H1 (cell line): ENCODE data around the gene SLC39A11. TPM values are rescaled to one million over a fixed set of nuclear protein-coding genes. Genes with fewer than 3 reads are reported as not detected.

Experiments
- CTCF ChIA-PET: fragments of 300-600 bp; sonication (Branson Sonifier 250); formaldehyde crosslinking; loops from one replicate; lab custom pipeline; 2021; ENCODE audit not compliant: partially characterized antibody; lab: Charles Lee
- POLR2A ChIA-PET: fragments of 300-600 bp; sonication (Branson Sonifier 250); formaldehyde crosslinking; loops from one replicate; lab custom pipeline; 2021; ENCODE audit warnings: inconsistent platforms; ENCODE audit not compliant: partially characterized antibody; lab: Charles Lee
- DNase-seq, 2 experiments: peaks; one replicate each; pipeline versions ENCODE4 v3.0.0 to v3.0.0-alpha.2; 2010 to 2022; ENCODE audit warnings: low spot score in 2 of 2, low read depth in 1 of 2, mixed read lengths in 1 of 2
- FAIRE-seq: peaks from 2 replicates; lab custom pipeline; 2011; peaks lifted over from hg19 to GRCh38; lab: Jason Lieb, UNC
- H2AFZ ChIP-seq: 2 replicates; pipeline ENCODE4 v1.8.1; 2012; ENCODE audit warnings: low read length, inconsistent platforms
- H2AK5ac ChIP-seq: 2 replicates; pipeline ENCODE4 v1.6.1; 2013; ENCODE audit warnings: low read depth, low read length
- H2BK120ac ChIP-seq: replicated peaks from 2 replicates; pipeline ENCODE3; 2013; ENCODE audit warnings: low read depth, low read length, inconsistent platforms
- H2BK12ac ChIP-seq: 2 replicates; pipeline ENCODE4 v1.6.1; 2013; ENCODE audit warnings: low read depth, low read length
- H2BK15ac ChIP-seq: 2 replicates; pipeline ENCODE4 v1.6.1; 2013; ENCODE audit warnings: low read length
- H2BK20ac ChIP-seq: 2 replicates; pipeline ENCODE4 v1.6.1; 2013; ENCODE audit warnings: low read length
- H2BK5ac ChIP-seq: 2 replicates; pipeline ENCODE4 v1.6.1; 2013; ENCODE audit warnings: low read depth, low read length
- H3K14ac ChIP-seq: 2 replicates; pipeline ENCODE4 v1.6.1; 2013; ENCODE audit warnings: inconsistent platforms; ENCODE audit not compliant: insufficient read length
- H3K18ac ChIP-seq: 2 replicates; pipeline ENCODE4 v1.6.1; 2013; ENCODE audit warnings: low read length; ENCODE audit errors: extremely low read depth
- H3K23ac ChIP-seq: 2 replicates; pipeline ENCODE4 v1.6.1; 2013; ENCODE audit warnings: inconsistent platforms; ENCODE audit not compliant: insufficient read length
- H3K23me2 ChIP-seq: 2 replicates; pipeline ENCODE4 v1.6.1; 2013; ENCODE audit warnings: low read depth, low read length
- H3K27ac ChIP-seq: 2 replicates; pipeline ENCODE4 v1.6.1; 2011; ENCODE audit warnings: low read depth, low read length, inconsistent platforms
- H3K27me3 ChIP-seq, 4 experiments: replicated peaks in 1 of 4; 1 replicate in 1 of 4; 2 replicates in 3 of 4; pipeline versions ENCODE4 v1.6.1 to v1.8.1; 2011 to 2013; ENCODE audit warnings: low read length in 3 of 4, mild to moderate bottlenecking in 3 of 4, inconsistent platforms in 2 of 4, mixed read lengths in 2 of 4, moderate library complexity in 1 of 4; ENCODE audit not compliant: control insufficient read depth in 3 of 4, insufficient read depth in 3 of 4; ENCODE audit errors: extremely low read depth in 1 of 4
- H3K36me3 ChIP-seq, 4 experiments: 2 replicates each; pipeline versions ENCODE4 v1.6.1 to v1.8.1; 2011 to 2013; ENCODE audit warnings: mild to moderate bottlenecking in 4 of 4, low read length in 3 of 4, moderate library complexity in 2 of 4, control low read depth in 1 of 4, inconsistent platforms in 1 of 4; ENCODE audit not compliant: insufficient read depth in 4 of 4, control insufficient read depth in 2 of 4
- H3K4ac ChIP-seq: replicated peaks from 2 replicates; pipeline ENCODE3; 2013; ENCODE audit warnings: low read length, low read depth, mixed read lengths, inconsistent platforms; ENCODE audit not compliant: insufficient read length
- H3K4me1 ChIP-seq, 4 experiments: replicated peaks in 1 of 4; 1 replicate in 1 of 4; 2 replicates in 3 of 4; pipeline versions ENCODE4 v1.6.1 to v1.8.1; 2011 to 2013; ENCODE audit warnings: low read length in 3 of 4, inconsistent platforms in 2 of 4, mixed read lengths in 1 of 4; ENCODE audit not compliant: insufficient read depth in 4 of 4, control insufficient read depth in 3 of 4
- H3K4me2 ChIP-seq, 2 experiments: 2 replicates each; pipeline versions ENCODE4 v1.6.1 to v1.8.1; 2011 to 2013; ENCODE audit warnings: low read depth in 2 of 2, low read length in 2 of 2, control low read depth in 1 of 2, inconsistent platforms in 1 of 2, mild to moderate bottlenecking in 1 of 2; ENCODE audit not compliant: insufficient read depth in 1 of 2
- H3K4me3 ChIP-seq, 4 experiments: fragments of 200-600, 300-600 bp in 1 of 4; sonication (generic), shearing (Covaris generic), sonication (Bioruptor Twin) in 1 of 4; 2 replicates each; pipeline versions ENCODE4 v1.5.1 to v1.8.1; 2011 to 2016; ENCODE audit warnings: low read length in 4 of 4, low read depth in 3 of 4, control low read depth in 2 of 4, inconsistent platforms in 2 of 4, mild to moderate bottlenecking in 2 of 4, mixed read lengths in 1 of 4, moderate library complexity in 1 of 4; ENCODE audit not compliant: insufficient read depth in 2 of 4; ENCODE audit errors: extremely low read depth in 1 of 4
- H3K56ac ChIP-seq: replicated peaks from 2 replicates; pipeline ENCODE3; 2013; ENCODE audit warnings: low read depth, mild to moderate bottlenecking, mixed read lengths, low read length, inconsistent platforms; ENCODE audit not compliant: insufficient read length
- H3K79me1 ChIP-seq: 2 replicates; pipeline ENCODE4 v1.6.1; 2013; ENCODE audit warnings: low read depth, low read length, control low read depth
- H3K79me2 ChIP-seq, 2 experiments: 2 replicates each; pipeline versions ENCODE4 v1.6.1 to v1.8.1; 2012 to 2013; ENCODE audit warnings: low read length in 2 of 2, mild to moderate bottlenecking in 2 of 2, inconsistent platforms in 1 of 2; ENCODE audit not compliant: insufficient read depth in 2 of 2, control insufficient read depth in 1 of 2
- H3K9ac ChIP-seq, 4 experiments: replicated peaks in 1 of 4; 1 replicate in 1 of 4; 2 replicates in 3 of 4; pipeline versions ENCODE4 v1.6.1 to v1.8.1; 2011 to 2013; ENCODE audit warnings: low read depth in 3 of 4, low read length in 3 of 4, control low read depth in 2 of 4, mild to moderate bottlenecking in 2 of 4, moderate library complexity in 2 of 4, inconsistent platforms in 1 of 4; ENCODE audit errors: extremely low read depth in 1 of 4
- H3K9me3 ChIP-seq, 2 experiments: 2 replicates each; pipeline versions ENCODE4 v1.6.1 to v1.8.1; 2012 to 2013; ENCODE audit warnings: mild to moderate bottlenecking in 2 of 2, moderate library complexity in 2 of 2, control low read depth in 1 of 2, inconsistent platforms in 1 of 2, low read depth in 1 of 2, low read length in 1 of 2, mixed read lengths in 1 of 2; ENCODE audit not compliant: insufficient read depth in 2 of 2
- H4K20me1 ChIP-seq, 2 experiments: replicated peaks in 1 of 2; 2 replicates each; pipeline versions ENCODE3 to v1.8.1; 2011 to 2013; ENCODE audit warnings: inconsistent platforms in 2 of 2, low read length in 2 of 2, mild to moderate bottlenecking in 1 of 2; ENCODE audit not compliant: insufficient read depth in 2 of 2, control insufficient read depth in 1 of 2
- H4K5ac ChIP-seq: 2 replicates; pipeline ENCODE4 v1.6.1; 2013; ENCODE audit warnings: low read length, low read depth, mixed read lengths, inconsistent platforms; ENCODE audit not compliant: insufficient read length
- H4K8ac ChIP-seq: 2 replicates; pipeline ENCODE4 v1.8.0; 2013; ENCODE audit warnings: mild to moderate bottlenecking, moderate library complexity, low read length, inconsistent platforms; ENCODE audit not compliant: insufficient read depth; ENCODE audit errors: extremely low read depth
- H4K91ac ChIP-seq: replicated peaks from 2 replicates; pipeline ENCODE3; 2013; ENCODE audit warnings: low read length, mixed read lengths, inconsistent platforms; ENCODE audit not compliant: insufficient read length
- CHD1 ChIP-seq: IDR thresholded peaks from 2 replicates; pipeline ENCODE4 v1.6.1; 2012; ENCODE audit warnings: low read depth, low read length, improper control_type of control experiment
- GABPA ChIP-seq: IDR thresholded peaks from 2 replicates; pipeline ENCODE4 v1.6.1; 2011; ENCODE audit warnings: mild to moderate bottlenecking, low read length, moderate library complexity, borderline replicate concordance; ENCODE audit not compliant: insufficient read depth
- GTF2F1 ChIP-seq: IDR thresholded peaks from 2 replicates; pipeline ENCODE4 v1.6.1; 2012; ENCODE audit warnings: low read depth, low read length, improper control_type of control experiment, borderline replicate concordance
- HDAC2 ChIP-seq, 2 experiments: fragments of 300-600 bp in 1 of 2; sonication (generic) in 1 of 2; IDR thresholded peaks; 2 replicates each; pipeline ENCODE4 v1.6.1; 2011 to 2012; ENCODE audit warnings: low read depth in 2 of 2, low read length in 2 of 2, mild to moderate bottlenecking in 2 of 2, moderate library complexity in 2 of 2, borderline replicate concordance in 1 of 2, inconsistent platforms in 1 of 2
- SIX5 ChIP-seq: IDR thresholded peaks from 2 replicates; pipeline ENCODE4 v1.6.1; 2011; ENCODE audit warnings: mild to moderate bottlenecking, low read depth, low read length
- TBP ChIP-seq: IDR thresholded peaks from 2 replicates; pipeline ENCODE4 v1.6.1; 2011; ENCODE audit warnings: low read depth, low read length, improper control_type of control experiment
- TCF12 ChIP-seq: IDR thresholded peaks from 2 replicates; pipeline ENCODE4 v1.6.1; 2011; ENCODE audit warnings: low read depth, mild to moderate bottlenecking, low read length
- TEAD4 ChIP-seq: IDR thresholded peaks from 2 replicates; pipeline ENCODE4 v1.6.1; 2012; ENCODE audit warnings: low read depth, low read length, inconsistent platforms, mixed read lengths
- WGBS, 2 experiments: shearing (Covaris generic) in 1 of 2; methylation state at CpG; one replicate each; pipeline versions ENCODE4 v1.1.6 to v1.1.7; 2013 to 2015; ENCODE audit warnings: low lambda C conversion rate in 2 of 2, mixed read lengths in 2 of 2, inconsistent platforms in 1 of 2, low coverage in 1 of 2, missing lambda C conversion rate in 1 of 2; ENCODE audit not compliant: insufficient replicate concordance in 2 of 2, insufficient coverage in 1 of 2, insufficient read length in 1 of 2; ENCODE audit errors: extremely low coverage in 1 of 2, missing lambda C conversion rate in 1 of 2; 5-methylcytosine and 5-hydroxymethylcytosine counted together
- polyA plus RNA-seq, 7 experiments: library from polyadenylated mRNA; depleted of rRNA in 3 of 7; stranded (reverse) in 5 of 7; unstranded in 2 of 7; fragments of >200 nt in 5 of 7; fragments of 200-250 nt in 2 of 7; gene quantifications; 1 replicate in 5 of 7; 2 replicates in 1 of 7; 4 replicates in 1 of 7; pipeline versions ENCODE4 v1.2.1 to v1.2.3, GENCODE V29; 2011 to 2013; ENCODE audit warnings: missing spikeins in 2 of 7, mixed read lengths in 2 of 7
- total RNA-seq: library from RNA; stranded (reverse); fragmentation: NEBNext Ultra II Directional; extraction: Animal tissue kit (Norgen Biotek cat#: 25700); gene quantifications from 2 replicates; pipeline ENCODE4 v1.2.1, GENCODE V29; 2021
- TF ChIP-seq, protein P1 (sequence below), 3 experiments: IDR thresholded peaks; 1 replicate in 2 of 3; 2 replicates in 1 of 3; pipeline versions ENCODE4 v1.5.1 to v1.6.1; 2011; ENCODE audit warnings: low read length in 3 of 3, mild to moderate bottlenecking in 3 of 3, inconsistent platforms in 2 of 3, low read depth in 1 of 3, moderate library complexity in 1 of 3; ENCODE audit not compliant: insufficient read depth in 1 of 3; ENCODE audit errors: control extremely low read depth in 1 of 3

The SLC39A11 gene
- total and polyA plus RNA-seq, 2 of the 8 experiments (the other 6 are each of a cell fraction or from before 2014, with no cell fraction given) = 12.2 to 19.6 TPM

GRCh38 chr17:72976971-72977770 lies 115.3 kb downstream of the SLC39A11 start:
- Histone ChIP-seq H2AFZ (no peak overlapping the region), H4K20me1 (no peaks in the 10 kb centered on the region), H2BK15ac (no peak overlapping the region), H3K9ac (no peak overlapping the region), H3K36me3 (no peaks in the 10 kb centered on the region), H4K5ac (no peak overlapping the region), H3K27ac (no peak overlapping the region), H3K18ac (no peak overlapping the region; the same call in 1 of the 2 replicates), H4K91ac (no peak overlapping the region), H3K9me3 (no peaks in the 10 kb centered on the region), H3K23ac (no peak overlapping the region), H3K4ac (no peak overlapping the region), H3K79me1 (no peaks in the 10 kb centered on the region), H2BK120ac (no peak overlapping the region), H2BK12ac (no peak overlapping the region), H3K79me2 (no peaks in the 10 kb centered on the region), H2BK5ac (no peak overlapping the region), H3K4me2 (no peak overlapping the region), H3K56ac (no peak overlapping the region), H2BK20ac (no peak overlapping the region), H3K4me1 (no peaks in the 10 kb centered on the region; a peak in 1 of 7 replicates), H3K4me3 (no peak overlapping the region), H3K14ac (peak overlapping the region; percentile 19), H2AK5ac (no peak overlapping the region), H3K27me3 (no peaks in the 10 kb centered on the region), H4K8ac (no peak overlapping the region), H3K23me2 (peaks cover 2% of the 10 kb centered on the region; the same call in 1 of the 2 replicates)
- 89% methylated on average over 12 of the region's 12 CpGs; no CpG with 5 or more reads in 1 of the 2 experiments for WGBS, 2 experiments
- ChIA-PET CTCF (interaction anchor here (1.0 to 2.4 kb wide), 2 partner anchors 9 to 250 kb away, joined by 3 to 15 read pairs; no protein-coding TSS in a partner anchor), POLR2A (no interaction called here)
- DNase-seq (no peak), FAIRE-seq (no peak)
- TF ChIP-seq HDAC2 (IDR thresholded peaks at IDR 0.05; ENCODE audit: borderline replicate concordance in 1 of 2, low read depth in 2 of 2, low read length in 2 of 2) = no peak
- TF ChIP-seq TEAD4 = no peak
- TF ChIP-seq TBP = no peak
- TF ChIP-seq GTF2F1 = no peak
- no peak for TF ChIP-seq TCF12
- TF ChIP-seq, protein P1, sequence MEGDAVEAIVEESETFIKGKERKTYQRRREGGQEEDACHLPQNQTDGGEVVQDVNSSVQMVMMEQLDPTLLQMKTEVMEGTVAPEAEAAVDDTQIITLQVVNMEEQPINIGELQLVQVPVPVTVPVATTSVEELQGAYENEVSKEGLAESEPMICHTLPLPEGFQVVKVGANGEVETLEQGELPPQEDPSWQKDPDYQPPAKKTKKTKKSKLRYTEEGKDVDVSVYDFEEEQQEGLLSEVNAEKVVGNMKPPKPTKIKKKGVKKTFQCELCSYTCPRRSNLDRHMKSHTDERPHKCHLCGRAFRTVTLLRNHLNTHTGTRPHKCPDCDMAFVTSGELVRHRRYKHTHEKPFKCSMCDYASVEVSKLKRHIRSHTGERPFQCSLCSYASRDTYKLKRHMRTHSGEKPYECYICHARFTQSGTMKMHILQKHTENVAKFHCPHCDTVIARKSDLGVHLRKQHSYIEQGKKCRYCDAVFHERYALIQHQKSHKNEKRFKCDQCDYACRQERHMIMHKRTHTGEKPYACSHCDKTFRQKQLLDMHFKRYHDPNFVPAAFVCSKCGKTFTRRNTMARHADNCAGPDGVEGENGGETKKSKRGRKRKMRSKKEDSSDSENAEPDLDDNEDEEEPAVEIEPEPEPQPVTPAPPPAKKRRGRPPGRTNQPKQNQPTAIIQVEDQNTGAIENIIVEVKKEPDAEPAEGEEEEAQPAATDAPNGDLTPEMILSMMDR (IDR thresholded peaks at IDR 0.05; ENCODE audit: control extremely low read depth in 1 of 3, insufficient read depth in 1 of 3, low read depth in 1 of 3, low read length in 3 of 3) = no peak
- no peak for TF ChIP-seq GABPA
- no peak for TF ChIP-seq SIX5
- no peak for TF ChIP-seq CHD1
